Type B pancreatic cell (in vitro differentiated cells): ENCODE data around the gene NRM. TPM values are rescaled to one million over a fixed set of nuclear protein-coding genes. Genes with fewer than 3 reads are reported as not detected.

Source experiments
- DNase-seq: peaks from one replicate; pipeline ENCODE4 v3.0.0; 2021; ENCODE audit warnings: mixed read lengths; ENCODE audit not compliant: unreplicated experiment; ENCODE audit errors: extremely low spot score
- H3K27ac Mint-ChIP-seq: 2 replicates; pipeline ENCODE4 v1.8.0; 2021; ENCODE audit warnings: mild to moderate bottlenecking, mixed read lengths
- H3K27me3 Mint-ChIP-seq: 2 replicates; pipeline ENCODE4 v1.8.0; 2021; ENCODE audit warnings: mixed read lengths
- H3K36me3 Mint-ChIP-seq: 2 replicates; pipeline ENCODE4 v1.8.0; 2021; ENCODE audit warnings: mixed read lengths
- H3K4me1 Mint-ChIP-seq: one replicate; pipeline ENCODE4 v1.8.0; 2021; ENCODE audit warnings: mixed read lengths; ENCODE audit not compliant: unreplicated experiment
- H3K4me3 Mint-ChIP-seq: 2 replicates; pipeline ENCODE4 v1.8.0; 2021; ENCODE audit warnings: mild to moderate bottlenecking, mixed read lengths
- H3K9me3 Mint-ChIP-seq: 2 replicates; pipeline ENCODE4 v1.8.0; 2021; ENCODE audit warnings: mixed read lengths
- CTCF ChIP-seq: fragments of 200-600 bp; sonication (generic); conservative IDR thresholded peaks from 2 replicates; pipeline ENCODE4 v1.5.0; 2021; ENCODE audit warnings: antibody characterized with exemption, mild to moderate bottlenecking
- total RNA-seq: library from RNA; stranded (reverse); gene quantifications from 2 replicates; pipeline ENCODE4 v1.2.1, GENCODE V29; 2021; ENCODE audit warnings: low replicate concordance

The NRM gene
- total RNA-seq, 1 donor from 2014 or later, result 48.9 TPM

GRCh38 chr6:30686908-30687658 lies 3.7 kb downstream of the NRM start:
- no peaks in the 10 kb centered on the region for H3K27me3 Mint-ChIP-seq
- peak overlapping the region; percentile 99 for H3K4me3 Mint-ChIP-seq
- DNase-seq, result peak; percentile 89
- no peak for TF ChIP-seq CTCF
- H3K9me3 Mint-ChIP-seq, result no peaks in the 10 kb centered on the region
- peaks cover 7% of the 10 kb centered on the region for H3K36me3 Mint-ChIP-seq
- H3K27ac Mint-ChIP-seq, result peak overlapping the region; percentile 81
- peaks cover 65% of the 10 kb centered on the region for H3K4me1 Mint-ChIP-seq

GRCh38 chr6:30686009-30686907 lies 4.5 kb downstream of the NRM start, which contains the start of gene PPP1R18:
Gene PPP1R18, minus strand, starts transcription at chr6:30686645. Its CDS starts 627 bp downstream, at chr6:30686018.
- Mint-ChIP-seq H3K9me3 (no peaks in the 10 kb centered on the region), H3K4me3 (peak within 1 kb of the TSS; percentile 99), H3K27me3 (no peaks in the 10 kb centered on the region), H3K27ac (peak within 1 kb of the TSS; percentile 86), H3K4me1 (peaks cover 64% of the 10 kb centered on the region), H3K36me3 (peaks cover 8% of the 10 kb centered on the region)
- TF ChIP-seq CTCF, result no peak
- no peak for DNase-seq

GRCh38 chr6:30685157-30686008 lies 5.4 kb downstream of the NRM start:
- Mint-ChIP-seq H3K36me3 (peaks cover 11% of the 10 kb centered on the region), H3K4me3 (peak overlapping the region; percentile 99), H3K27me3 (no peaks in the 10 kb centered on the region), H3K4me1 (peaks cover 58% of the 10 kb centered on the region), H3K9me3 (no peaks in the 10 kb centered on the region), H3K27ac (peak overlapping the region; percentile 39)
- no peak for TF ChIP-seq CTCF
- DNase-seq, result no peak

GRCh38 chr6:30684386-30685156 lies 6.2 kb downstream of the NRM start:
- DNase-seq, result no peak
- Mint-ChIP-seq H3K4me1 (peaks cover 55% of the 10 kb centered on the region), H3K9me3 (no peaks in the 10 kb centered on the region), H3K4me3 (peak overlapping the region; percentile 87), H3K27me3 (no peaks in the 10 kb centered on the region), H3K27ac (peak overlapping the region; percentile 59), H3K36me3 (peaks cover 11% of the 10 kb centered on the region)
- TF ChIP-seq CTCF, result no peak
